A673 (cell line): ENCODE data around the gene FAM3B. TPM values are rescaled to one million over a fixed set of nuclear protein-coding genes. Genes with fewer than 3 reads are reported as not detected.
"Not testable (repeated sequence)": the region's sequence is repeated elsewhere in the genome, so short reads cannot be mapped to it uniquely, and the experiment has no call there.

Experiments used
- BruUV-seq: library from RNA; stranded (reverse); fragments of 400-500 nt; replicated peaks from 2 replicates; lab custom pipeline; 2021; lab: Mats Ljungman, UMichigan
- CTCF ChIA-PET: fragments of 300-600 bp; sonication (Branson Sonifier 250); formaldehyde crosslinking; loops from one replicate; lab custom pipeline; 2022; ENCODE audit warnings: antibody characterized with exemption; lab: Charles Lee
- POLR2A ChIA-PET: fragments of 300-600 bp; sonication (Branson Sonifier 250); formaldehyde crosslinking; loops from one replicate; lab custom pipeline; 2022; ENCODE audit warnings: antibody characterized with exemption; ENCODE audit not compliant: low non-redundant PET; lab: Charles Lee
- DNase-seq: peaks from one replicate; pipeline ENCODE4 v3.0.0-alpha.2; 2015; ENCODE audit warnings: low spot score
- H3K27ac ChIP-seq: fragments of 200-600 bp; sonication (generic); 2 replicates; pipeline ENCODE4 v1.5.1; 2016; ENCODE audit warnings: mixed run types, low read depth, mild to moderate bottlenecking, mixed read lengths, antibody characterized with exemption, low read length; ENCODE audit not compliant: poor library complexity, severe bottlenecking
- H3K27me3 ChIP-seq: fragments of 200-600 bp; sonication (generic); replicated peaks from 2 replicates; pipeline ENCODE4 v1.6.1; 2017; ENCODE audit warnings: mixed run types, low read depth, mild to moderate bottlenecking, mixed read lengths, antibody characterized with exemption, low read length; ENCODE audit not compliant: insufficient read depth, poor library complexity
- H3K36me3 ChIP-seq: fragments of 200-600 bp; sonication (generic); 2 replicates; pipeline ENCODE4 v1.6.1; 2016; ENCODE audit warnings: mixed run types, mild to moderate bottlenecking, mixed read lengths, antibody characterized with exemption, low read length; ENCODE audit not compliant: insufficient read depth, poor library complexity, severe bottlenecking
- H3K4me1 ChIP-seq: fragments of 200-600 bp; sonication (generic); 2 replicates; pipeline ENCODE4 v1.6.1; 2017; ENCODE audit warnings: mixed run types, mild to moderate bottlenecking, mixed read lengths, antibody characterized with exemption, low read length; ENCODE audit not compliant: insufficient read depth, poor library complexity, severe bottlenecking
- H3K4me3 ChIP-seq: fragments of 200-600 bp; sonication (generic); 2 replicates; pipeline ENCODE4 v1.5.1; 2016; ENCODE audit warnings: low read depth, mixed run types, mild to moderate bottlenecking, mixed read lengths, low read length; ENCODE audit not compliant: poor library complexity, severe bottlenecking
- H3K9me3 ChIP-seq: fragments of 200-600 bp; sonication (generic); 2 replicates; pipeline ENCODE4 v1.6.1; 2016; ENCODE audit warnings: mixed run types, low read depth, mild to moderate bottlenecking, mixed read lengths, antibody characterized with exemption, low read length; ENCODE audit not compliant: poor library complexity, severe bottlenecking
- CTCF ChIP-seq: fragments of 300-800, 200-600 bp; sonication (generic); conservative IDR thresholded peaks from 2 replicates; pipeline ENCODE4 v1.5.1; 2017; ENCODE audit warnings: low read depth, mild to moderate bottlenecking, antibody characterized with exemption, low read length, moderate library complexity, mixed read lengths
- EZH2 ChIP-seq: fragments of 200-600 bp; sonication (generic); IDR thresholded peaks from 2 replicates; pipeline ENCODE4 v1.6.1; 2017; ENCODE audit warnings: borderline replicate concordance, low read depth, mild to moderate bottlenecking, mixed read lengths, antibody characterized with exemption, low read length; ENCODE audit not compliant: poor library complexity, severe bottlenecking
- intact Hi-C: fragments of 100-400 bp; cut with micrococcal nuclease; formaldehyde crosslinking; loops from one replicate; pipeline ENCODE4 v1.10.0; 2022; ENCODE audit not compliant: unreplicated experiment
- total RNA-seq: library from RNA; stranded (reverse); gene quantifications from 2 replicates; pipeline ENCODE4 v1.2.3, GENCODE V29; 2021

The FAM3B gene
- total RNA-seq, 1 experiment from 2014 or later = not detected

GRCh38 chr21:41357546-41357945 is 40.9 kb downstream of the FAM3B start:
- peaks cover 12% of the 10 kb centered on the region for H3K27me3 ChIP-seq
- intact Hi-C loops = no loop called here
- TF ChIP-seq EZH2 (no peak), CTCF (no peak)
- no peak for DNase-seq
- no peak overlapping the region for H3K27ac ChIP-seq
- H3K36me3 ChIP-seq = no peaks in the 10 kb centered on the region
- no peaks in the 10 kb centered on the region for H3K4me1 ChIP-seq
- ChIA-PET CTCF (no interaction called here), POLR2A (no interaction called here)
- H3K9me3 ChIP-seq = no peaks in the 10 kb centered on the region
- BruUV-seq = no TSS peak
- H3K4me3 ChIP-seq = no peak overlapping the region

- Histone ChIP-seq H3K4me3 (no peak overlapping the region), H3K4me1 (no peaks in the 10 kb centered on the region), H3K27ac (no peak overlapping the region), H3K36me3 (no peaks in the 10 kb centered on the region), H3K9me3 (no peaks in the 10 kb centered on the region), H3K27me3 (peaks cover 12% of the 10 kb centered on the region)
- ChIA-PET CTCF (no interaction called here), POLR2A (interaction anchor here (0.6 kb wide), 1 partner anchor 263 kb away, joined by 5 read pairs; no protein-coding TSS in a partner anchor)
- no peak for DNase-seq
- TF ChIP-seq EZH2 = no peak
- TF ChIP-seq CTCF = no peak
- no TSS peak for BruUV-seq
- intact Hi-C loops = no loop called here
Observed at GRCh38 chr21:41358193-41359166, 41.9 kb downstream of the FAM3B start.

GRCh38 chr21:41359286-41359685 is 42.7 kb downstream of the FAM3B start:
- Histone ChIP-seq H3K36me3 (no peaks in the 10 kb centered on the region), H3K4me1 (no peaks in the 10 kb centered on the region), H3K4me3 (no peak overlapping the region), H3K9me3 (no peaks in the 10 kb centered on the region), H3K27me3 (peaks cover 12% of the 10 kb centered on the region), H3K27ac (no peak overlapping the region)
- BruUV-seq = no TSS peak
- ChIA-PET CTCF (no interaction called here), POLR2A (interaction anchor here (0.6 kb wide), 1 partner anchor 264 kb away, joined by 5 read pairs; no protein-coding TSS in a partner anchor)
- no peak for TF ChIP-seq EZH2
- TF ChIP-seq CTCF = no peak
- intact Hi-C loops = no loop called here
- DNase-seq = no peak

GRCh38 chr21:41359754-41360071 is 43.1 kb downstream of the FAM3B start:
- CTCF ChIA-PET = not testable (repeated sequence)

More at GRCh38 chr21:41359754-41360071, 43.1 kb downstream of the FAM3B start:
- BruUV-seq, H3K4me1 ChIP-seq, H3K4me3 ChIP-seq, H3K27ac ChIP-seq, POLR2A ChIA-PET, H3K36me3 ChIP-seq, intact Hi-C loops, DNase-seq, H3K9me3 ChIP-seq: not testable (repeated sequence)
- H3K27me3 ChIP-seq = peaks cover 12% of the 10 kb centered on the region
